Prostate gland (tissue), 2 donors: ENCODE data around the gene NXPE4. TPM values are rescaled to one million over a fixed set of nuclear protein-coding genes. Genes with fewer than 3 reads are reported as not detected.

Source experiments
- DNase-seq: peaks from one replicate; pipeline ENCODE4 v3.0.0-alpha.2; 2019; ENCODE audit warnings: low spot score
- H3K27ac ChIP-seq, 2 donors: fragments of 200-600 bp; sonication (generic); 2 replicates each; pipeline ENCODE4 v1.5.1; 2017 to 2019
- H3K27me3 ChIP-seq: fragments of 200-600 bp; sonication (generic); replicated peaks from 2 replicates; pipeline ENCODE4 v1.5.1; 2019; ENCODE audit not compliant: insufficient read depth
- H3K36me3 ChIP-seq, 2 donors: fragments of 200-600 bp; sonication (generic); 1 replicate in 1 of 2; 2 replicates in 1 of 2; pipeline versions ENCODE4 v1.5.1 to v1.8.1; 2017 to 2019
- H3K4me1 ChIP-seq: fragments of 200-600 bp; sonication (generic); replicated peaks from 2 replicates; pipeline ENCODE4 v1.5.1; 2019
- H3K4me3 ChIP-seq, 2 donors: fragments of 200-600 bp; sonication (generic); 2 replicates each; pipeline ENCODE4 v1.5.1; 2017 to 2019
- H3K9me3 ChIP-seq: fragments of 200-600 bp; sonication (generic); 2 replicates; pipeline ENCODE4 v1.5.1; 2017
- POLR2A ChIP-seq: fragments of 450-650 bp; IDR thresholded peaks from one replicate; pipeline ENCODE4 v1.6.1; 2016; ENCODE audit warnings: antibody characterized with exemption, mild to moderate bottlenecking
- POLR2AphosphoS5 ChIP-seq: sonication (generic); formaldehyde crosslinking; IDR thresholded peaks from one replicate; pipeline ENCODE4 v1.6.1; 2017; ENCODE audit warnings: antibody characterized with exemption
- WGBS: methylation state at CpG from one replicate; pipeline ENCODE4 v1.1.5; 2018; 5-methylcytosine and 5-hydroxymethylcytosine counted together
- intact Hi-C: fragments of 100-400 bp; cut with DNase I; formaldehyde crosslinking; loops from one replicate; pipeline ENCODE4 v1.14.2; 2022
- total RNA-seq, 2 donors: library from RNA; depleted of rRNA; stranded (reverse); fragments of >200 nt; gene quantifications; one replicate each; pipeline ENCODE4 v1.1.0, GENCODE V29; 2016
- TF ChIP-seq, protein P1 (sequence below), 4 experiments: fragments of 200-600 bp in 2 of 4; fragments of 450-650 bp in 2 of 4; sonication (generic) in 2 of 4; IDR thresholded peaks; 1 replicate in 3 of 4; 2 replicates in 1 of 4; pipeline ENCODE4 v1.5.1; 2016 to 2019; ENCODE audit warnings: antibody characterized with exemption in 4 of 4, mild to moderate bottlenecking in 2 of 4, moderate library complexity in 2 of 4

Gene NXPE4
- total RNA-seq, 2 donors from 2014 or later = 0.18 to 12.3 TPM

DNA sequence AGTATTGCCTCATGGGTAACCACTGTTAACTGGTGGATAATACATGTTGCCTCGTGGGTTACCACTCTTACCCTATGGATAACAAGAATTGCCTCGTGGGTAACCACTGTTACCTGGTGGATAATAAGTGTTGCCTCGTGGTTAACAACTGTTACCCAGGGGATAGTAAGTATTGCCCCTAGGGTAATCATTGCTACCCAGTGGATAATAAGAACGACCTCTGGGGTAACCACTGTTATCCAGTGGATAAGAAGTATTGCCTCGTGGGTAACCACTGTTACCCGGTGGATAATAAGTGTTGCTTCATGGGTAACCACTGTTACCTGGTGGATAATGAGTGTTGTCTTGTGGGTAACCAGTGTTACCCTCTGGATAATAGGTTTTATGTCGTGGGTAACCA lies 28.1 kb upstream of the NXPE4 start:
- 89% methylated on average over 7 of the region's 7 CpGs for WGBS
- H3K4me1 ChIP-seq = no peaks in the 10 kb centered on the region
- H3K27ac ChIP-seq = no peak overlapping the region
- no peaks in the 10 kb centered on the region for H3K9me3 ChIP-seq
- H3K36me3 ChIP-seq = no peaks in the 10 kb centered on the region
- no peaks in the 10 kb centered on the region for H3K27me3 ChIP-seq
- TF ChIP-seq POLR2A (no peak), POLR2AphosphoS5 (no peak)
- TF ChIP-seq, protein P1, sequence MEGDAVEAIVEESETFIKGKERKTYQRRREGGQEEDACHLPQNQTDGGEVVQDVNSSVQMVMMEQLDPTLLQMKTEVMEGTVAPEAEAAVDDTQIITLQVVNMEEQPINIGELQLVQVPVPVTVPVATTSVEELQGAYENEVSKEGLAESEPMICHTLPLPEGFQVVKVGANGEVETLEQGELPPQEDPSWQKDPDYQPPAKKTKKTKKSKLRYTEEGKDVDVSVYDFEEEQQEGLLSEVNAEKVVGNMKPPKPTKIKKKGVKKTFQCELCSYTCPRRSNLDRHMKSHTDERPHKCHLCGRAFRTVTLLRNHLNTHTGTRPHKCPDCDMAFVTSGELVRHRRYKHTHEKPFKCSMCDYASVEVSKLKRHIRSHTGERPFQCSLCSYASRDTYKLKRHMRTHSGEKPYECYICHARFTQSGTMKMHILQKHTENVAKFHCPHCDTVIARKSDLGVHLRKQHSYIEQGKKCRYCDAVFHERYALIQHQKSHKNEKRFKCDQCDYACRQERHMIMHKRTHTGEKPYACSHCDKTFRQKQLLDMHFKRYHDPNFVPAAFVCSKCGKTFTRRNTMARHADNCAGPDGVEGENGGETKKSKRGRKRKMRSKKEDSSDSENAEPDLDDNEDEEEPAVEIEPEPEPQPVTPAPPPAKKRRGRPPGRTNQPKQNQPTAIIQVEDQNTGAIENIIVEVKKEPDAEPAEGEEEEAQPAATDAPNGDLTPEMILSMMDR (IDR thresholded peaks at IDR 0.05) = no peak
- intact Hi-C loops = no loop called here
- DNase-seq = no peak
- no peak overlapping the region for H3K4me3 ChIP-seq

DNA sequence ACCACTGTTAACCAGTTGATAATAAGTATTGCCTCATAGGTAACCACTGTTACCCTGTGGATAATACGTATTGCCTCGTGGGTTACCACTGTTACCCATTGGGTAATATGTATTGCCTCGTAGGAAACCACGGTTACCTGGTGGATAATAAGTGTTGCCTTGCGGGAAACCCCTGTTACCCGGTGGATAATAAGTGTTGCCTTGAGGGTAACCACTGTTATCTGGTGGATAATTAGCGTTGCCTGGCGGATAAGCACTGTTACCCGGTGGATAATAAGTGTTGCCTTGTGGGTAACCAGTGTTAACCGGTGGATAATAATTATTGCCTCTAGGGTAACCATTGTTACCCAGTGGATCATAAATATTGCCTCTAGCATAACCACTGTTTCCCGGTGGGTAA lies 27.3 kb upstream of the NXPE4 start:
- no peak overlapping the region for H3K4me3 ChIP-seq
- H3K36me3 ChIP-seq = no peaks in the 10 kb centered on the region
- no peaks in the 10 kb centered on the region for H3K27me3 ChIP-seq
- H3K4me1 ChIP-seq = no peaks in the 10 kb centered on the region
- H3K27ac ChIP-seq = no peak overlapping the region
- TF ChIP-seq, protein P1 (IDR thresholded peaks at IDR 0.05) = no peak
- TF ChIP-seq POLR2A (no peak), POLR2AphosphoS5 (no peak)
- DNase-seq = no peak
- intact Hi-C loops = no loop called here
- H3K9me3 ChIP-seq = no peaks in the 10 kb centered on the region
- 95% methylated on average over 11 of the region's 11 CpGs for WGBS

DNA sequence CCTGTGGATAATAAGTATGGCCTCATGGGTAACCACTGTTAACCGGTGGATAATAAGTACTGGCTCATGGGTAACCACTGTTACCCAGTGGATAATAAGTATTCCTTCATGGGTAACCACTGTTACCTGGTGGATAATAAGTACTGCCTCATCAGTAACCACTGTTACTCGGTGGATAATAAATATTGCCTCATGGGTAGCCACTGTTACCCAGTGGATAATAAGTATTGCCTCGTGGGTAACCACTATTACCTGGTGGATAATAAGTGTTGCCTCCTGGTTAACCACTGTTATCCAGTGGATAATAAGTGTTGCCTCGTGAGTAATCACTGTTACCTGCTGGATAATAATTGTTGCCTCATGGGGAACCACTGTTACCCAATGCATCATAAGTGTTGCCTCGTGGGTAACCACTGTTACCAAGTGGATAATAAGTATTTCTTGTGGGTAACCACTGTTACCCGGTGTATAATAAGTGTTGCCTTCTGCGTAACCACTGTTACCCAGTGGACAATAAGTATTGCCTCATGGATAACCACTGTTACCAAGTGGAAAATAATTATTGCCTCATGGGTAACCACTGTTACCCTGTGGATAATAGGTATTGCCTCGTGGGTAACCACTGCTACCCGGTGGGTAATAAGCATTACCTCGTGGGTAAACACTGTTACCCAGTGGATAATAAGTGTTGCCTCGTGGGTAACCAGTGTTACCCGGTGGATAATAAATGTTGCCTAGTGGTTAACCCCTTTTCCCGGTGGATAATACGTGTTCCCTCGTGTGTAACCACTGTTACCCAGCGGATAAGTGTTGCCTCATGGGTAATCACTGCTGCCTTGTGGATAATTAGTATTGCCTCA lies 26.6 kb upstream of the NXPE4 start:
- DNase-seq = no peak
- 89% methylated on average over 16 of the region's 16 CpGs for WGBS
- Histone ChIP-seq H3K4me1 (no peaks in the 10 kb centered on the region), H3K27ac (no peak overlapping the region), H3K27me3 (no peaks in the 10 kb centered on the region), H3K9me3 (no peaks in the 10 kb centered on the region), H3K36me3 (no peaks in the 10 kb centered on the region), H3K4me3 (no peak overlapping the region)
- intact Hi-C loops = no loop called here
- TF ChIP-seq POLR2AphosphoS5 (no peak), POLR2A (no peak)
- TF ChIP-seq, protein P1 (IDR thresholded peaks at IDR 0.05) = no peak

DNA sequence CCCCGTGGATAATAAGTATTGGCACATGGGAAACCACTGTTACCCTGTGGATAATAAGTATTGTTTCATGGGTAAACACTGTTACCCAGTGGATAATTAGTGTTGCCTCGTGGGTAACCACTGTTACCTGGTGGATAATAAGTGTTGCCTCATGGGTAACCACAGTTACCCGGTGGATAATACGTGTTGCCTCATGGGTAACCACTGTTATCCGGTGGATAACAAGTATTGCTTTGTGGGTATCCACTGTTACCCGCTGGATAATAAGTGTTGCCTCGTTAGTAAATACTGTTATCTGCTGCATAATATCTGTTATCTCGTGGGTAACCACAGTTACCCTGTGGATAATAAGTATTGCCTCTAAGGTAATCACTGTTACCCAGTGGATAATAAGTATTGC lies 25.5 kb upstream of the NXPE4 start:
- WGBS = 92% methylated on average over 8 of the region's 8 CpGs
- no peak overlapping the region for H3K27ac ChIP-seq
- intact Hi-C loops = no loop called here

DNA sequence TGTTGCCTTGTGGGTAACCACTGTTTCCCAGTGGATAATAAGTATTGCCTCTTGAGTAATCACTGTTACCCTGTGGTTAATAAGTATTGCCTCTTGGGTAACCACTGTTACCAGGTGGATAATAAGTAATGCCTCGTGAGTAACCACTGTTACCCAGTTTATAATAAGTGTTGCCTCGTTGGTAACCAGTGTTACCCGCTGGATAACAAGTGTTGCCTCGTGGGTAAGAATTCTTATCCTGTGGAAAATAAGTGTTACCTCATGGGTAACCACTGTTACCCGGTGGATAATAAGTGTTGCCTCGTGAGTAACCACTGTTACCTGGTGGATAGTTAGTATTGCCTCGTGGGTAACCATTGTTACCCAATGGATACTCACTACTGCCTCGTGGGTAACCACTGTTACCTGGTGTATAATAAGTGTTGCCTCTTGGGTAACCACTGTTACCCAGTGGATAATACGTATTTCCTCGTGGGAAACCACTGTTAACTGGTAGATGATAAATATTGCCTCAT lies 24.1 kb upstream of the NXPE4 start:
- Histone ChIP-seq H3K4me1 (no peaks in the 10 kb centered on the region), H3K27me3 (no peaks in the 10 kb centered on the region), H3K36me3 (no peaks in the 10 kb centered on the region), H3K4me3 (no peak overlapping the region), H3K9me3 (no peaks in the 10 kb centered on the region), H3K27ac (no peak overlapping the region)
- TF ChIP-seq POLR2A (no peak), POLR2AphosphoS5 (no peak)
- TF ChIP-seq, protein P1 (IDR thresholded peaks at IDR 0.05) = no peak
- intact Hi-C loops = no loop called here
- 91% methylated on average over 10 of the region's 10 CpGs for WGBS
- DNase-seq = no peak

More for the DNA sequence above, 25.5 kb upstream of the NXPE4 start:
- H3K4me1 ChIP-seq = no peaks in the 10 kb centered on the region
- H3K4me3 ChIP-seq = no peak overlapping the region
- no peaks in the 10 kb centered on the region for H3K9me3 ChIP-seq
- H3K36me3 ChIP-seq = no peaks in the 10 kb centered on the region
- no peak for TF ChIP-seq POLR2AphosphoS5
- no peak for DNase-seq
- no peaks in the 10 kb centered on the region for H3K27me3 ChIP-seq
